Parathyroid adenoma (tissue), 2 donors: ENCODE measurements around the gene TRIM72.
"Not testable (repeated sequence)": the region's sequence is repeated elsewhere in the genome, so short reads cannot be mapped to it uniquely, and the experiment has no call there.

Experiments
- H2AFZ ChIP-seq: fragments of 300-600 bp; sonication (generic); one replicate; pipeline ENCODE4 v1.7.0; 2017; ENCODE audit warnings: antibody characterized with exemption, mild to moderate bottlenecking
- H3K27ac ChIP-seq: fragments of 300-600 bp; sonication (generic); one replicate; pipeline ENCODE4 v1.7.0; 2017
- H3K27me3 ChIP-seq: fragments of 300-600 bp; sonication (generic); one replicate; pipeline ENCODE4 v1.7.0; 2017; ENCODE audit warnings: low read length; ENCODE audit not compliant: control insufficient read depth, insufficient read depth
- H3K36me3 ChIP-seq: fragments of 300-600 bp; sonication (generic); one replicate; pipeline ENCODE4 v1.7.0; 2017; ENCODE audit warnings: low read length; ENCODE audit not compliant: control insufficient read depth, insufficient read depth
- H3K4me1 ChIP-seq: fragments of 300-600 bp; sonication (generic); one replicate; pipeline ENCODE4 v1.7.0; 2017; ENCODE audit warnings: control low read depth
- H3K4me2 ChIP-seq: fragments of 300-600 bp; sonication (generic); one replicate; pipeline ENCODE4 v1.7.0; 2017; ENCODE audit warnings: low read length
- H3K4me3 ChIP-seq: fragments of 300-600 bp; sonication (generic); one replicate; pipeline ENCODE4 v1.7.0; 2017; ENCODE audit warnings: low read depth, low read length
- H3K79me2 ChIP-seq: fragments of 300-600 bp; sonication (generic); one replicate; pipeline ENCODE4 v1.7.0; 2017; ENCODE audit warnings: control low read depth
- H3K9ac ChIP-seq: fragments of 300-600 bp; sonication (generic); one replicate; pipeline ENCODE4 v1.7.0; 2017; ENCODE audit warnings: mild to moderate bottlenecking
- H3K9me3 ChIP-seq: fragments of 300-600 bp; sonication (generic); one replicate; pipeline ENCODE4 v1.7.0; 2017; ENCODE audit warnings: low read length; ENCODE audit not compliant: control insufficient read depth
- TF ChIP-seq, protein P1 (sequence below): fragments of 300-600 bp; sonication (generic); IDR thresholded peaks from one replicate; pipeline ENCODE4 v1.7.0; 2017; ENCODE audit warnings: antibody characterized with exemption, mild to moderate bottlenecking
- donor health status: primary hyperparathyroidism.

Gene TRIM72

DNA sequence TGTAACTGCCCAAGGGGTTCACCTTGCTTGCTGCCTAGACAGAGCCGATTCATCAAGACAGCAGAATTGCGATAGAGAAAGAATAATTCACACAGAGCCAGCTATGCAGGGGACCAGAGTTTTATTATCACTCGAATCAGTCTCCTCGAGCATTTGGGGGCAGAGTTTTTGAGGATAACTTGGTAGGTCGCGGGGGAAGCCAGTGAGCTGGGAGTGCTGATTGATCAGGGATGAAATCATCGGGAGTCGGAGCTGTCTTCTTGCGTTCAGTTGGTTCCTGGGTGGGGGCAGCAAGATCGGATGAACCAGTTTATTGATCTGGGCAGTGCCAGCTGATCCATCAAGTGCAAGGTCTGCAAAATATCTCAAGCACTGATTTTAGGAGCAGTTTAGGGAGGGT is 55.0 kb downstream of the TRIM72 start:
- no peaks in the 10 kb centered on the region for H3K9me3 ChIP-seq
- H3K27me3 ChIP-seq, result no peaks in the 10 kb centered on the region
- H3K4me1 ChIP-seq, result no peaks in the 10 kb centered on the region
- TF ChIP-seq, protein P1, sequence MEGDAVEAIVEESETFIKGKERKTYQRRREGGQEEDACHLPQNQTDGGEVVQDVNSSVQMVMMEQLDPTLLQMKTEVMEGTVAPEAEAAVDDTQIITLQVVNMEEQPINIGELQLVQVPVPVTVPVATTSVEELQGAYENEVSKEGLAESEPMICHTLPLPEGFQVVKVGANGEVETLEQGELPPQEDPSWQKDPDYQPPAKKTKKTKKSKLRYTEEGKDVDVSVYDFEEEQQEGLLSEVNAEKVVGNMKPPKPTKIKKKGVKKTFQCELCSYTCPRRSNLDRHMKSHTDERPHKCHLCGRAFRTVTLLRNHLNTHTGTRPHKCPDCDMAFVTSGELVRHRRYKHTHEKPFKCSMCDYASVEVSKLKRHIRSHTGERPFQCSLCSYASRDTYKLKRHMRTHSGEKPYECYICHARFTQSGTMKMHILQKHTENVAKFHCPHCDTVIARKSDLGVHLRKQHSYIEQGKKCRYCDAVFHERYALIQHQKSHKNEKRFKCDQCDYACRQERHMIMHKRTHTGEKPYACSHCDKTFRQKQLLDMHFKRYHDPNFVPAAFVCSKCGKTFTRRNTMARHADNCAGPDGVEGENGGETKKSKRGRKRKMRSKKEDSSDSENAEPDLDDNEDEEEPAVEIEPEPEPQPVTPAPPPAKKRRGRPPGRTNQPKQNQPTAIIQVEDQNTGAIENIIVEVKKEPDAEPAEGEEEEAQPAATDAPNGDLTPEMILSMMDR, result no peak
- H3K4me2 ChIP-seq, result no peak overlapping the region
- no peaks in the 10 kb centered on the region for H3K79me2 ChIP-seq
- no peak overlapping the region for H3K4me3 ChIP-seq
- H3K27ac ChIP-seq, result no peak overlapping the region
- no peak overlapping the region for H2AFZ ChIP-seq
- no peak overlapping the region for H3K9ac ChIP-seq
- no peaks in the 10 kb centered on the region for H3K36me3 ChIP-seq

DNA sequence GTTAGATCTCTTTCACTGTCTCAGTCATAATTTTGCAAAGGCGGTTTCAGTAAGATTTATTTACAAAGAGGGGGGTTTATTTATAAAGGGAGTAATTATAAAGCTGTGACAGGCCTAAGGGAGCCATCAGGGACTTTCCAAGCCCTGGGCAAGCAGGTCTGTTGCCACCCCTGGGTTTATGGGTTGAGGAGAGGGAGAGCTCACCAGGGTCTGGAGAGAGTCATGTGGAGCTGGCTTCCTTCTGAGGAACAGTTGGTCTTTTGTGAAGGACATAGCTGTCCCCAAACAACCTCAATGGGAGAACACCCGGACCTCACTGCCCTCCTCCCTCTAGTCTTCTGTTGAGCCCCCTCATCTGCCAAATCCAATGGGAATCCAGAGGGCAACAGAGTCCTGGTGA is 55.6 kb downstream of the TRIM72 start:
- Histone ChIP-seq H3K4me3 (no peak overlapping the region), H3K27me3 (no peaks in the 10 kb centered on the region), H3K79me2 (no peaks in the 10 kb centered on the region), H3K36me3 (no peaks in the 10 kb centered on the region), H3K4me2 (no peak overlapping the region), H3K9me3 (no peaks in the 10 kb centered on the region), H3K4me1 (no peaks in the 10 kb centered on the region), H3K9ac (no peak overlapping the region), H2AFZ (no peak overlapping the region), H3K27ac (no peak overlapping the region)
- TF ChIP-seq, protein P1, result no peak

DNA sequence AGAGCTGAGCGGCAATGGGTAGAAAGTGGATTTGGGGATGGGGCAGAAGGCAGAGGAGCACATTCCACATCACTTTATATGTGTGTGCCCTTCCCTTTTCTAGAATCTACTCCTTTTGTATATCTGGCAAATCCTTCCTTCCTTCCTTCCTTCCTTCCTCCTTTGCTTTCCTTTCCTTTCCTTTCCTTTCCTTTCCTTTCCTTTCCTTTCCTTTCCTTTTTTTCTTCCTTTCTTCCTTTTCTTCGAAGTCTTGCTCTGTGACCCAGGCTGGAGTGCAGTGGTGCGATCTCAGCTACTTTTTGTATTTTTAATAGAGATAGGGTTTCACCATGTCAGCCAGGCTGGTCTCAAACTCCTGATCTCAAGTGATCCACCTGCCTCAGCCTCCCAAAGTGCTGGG is 56.1 kb downstream of the TRIM72 start:
- not testable (repeated sequence) for H3K27me3 ChIP-seq, H3K4me2 ChIP-seq, H3K4me1 ChIP-seq, H3K27ac ChIP-seq, H3K4me3 ChIP-seq, H3K9ac ChIP-seq, H3K79me2 ChIP-seq, H3K36me3 ChIP-seq, H2AFZ ChIP-seq, H3K9me3 ChIP-seq

DNA sequence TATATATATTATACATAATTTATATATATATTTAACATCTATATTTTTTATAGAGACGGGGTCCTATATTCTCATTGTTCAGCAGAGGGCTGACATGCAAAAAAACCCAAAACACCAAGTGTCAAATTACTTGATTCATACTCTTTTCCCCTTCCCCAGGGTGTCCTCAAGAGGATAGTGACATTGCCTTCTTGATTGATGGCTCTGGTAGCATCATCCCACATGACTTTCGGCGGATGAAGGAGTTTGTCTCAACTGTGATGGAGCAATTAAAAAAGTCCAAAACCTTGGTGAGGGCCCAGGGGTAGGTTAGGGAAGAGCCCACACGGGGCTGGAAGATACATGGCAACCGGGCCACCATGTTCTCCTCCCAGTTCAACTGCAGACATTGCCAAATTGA is 56.9 kb downstream of the TRIM72 start:
- no peaks in the 10 kb centered on the region for H3K4me1 ChIP-seq
- no peaks in the 10 kb centered on the region for H3K79me2 ChIP-seq
- TF ChIP-seq, protein P1, result no peak
- H2AFZ ChIP-seq, result no peak overlapping the region
- no peaks in the 10 kb centered on the region for H3K9me3 ChIP-seq
- no peaks in the 10 kb centered on the region for H3K27me3 ChIP-seq
- no peak overlapping the region for H3K4me2 ChIP-seq
- H3K36me3 ChIP-seq, result no peaks in the 10 kb centered on the region
- no peak overlapping the region for H3K9ac ChIP-seq
- no peak overlapping the region for H3K4me3 ChIP-seq
- no peak overlapping the region for H3K27ac ChIP-seq

DNA sequence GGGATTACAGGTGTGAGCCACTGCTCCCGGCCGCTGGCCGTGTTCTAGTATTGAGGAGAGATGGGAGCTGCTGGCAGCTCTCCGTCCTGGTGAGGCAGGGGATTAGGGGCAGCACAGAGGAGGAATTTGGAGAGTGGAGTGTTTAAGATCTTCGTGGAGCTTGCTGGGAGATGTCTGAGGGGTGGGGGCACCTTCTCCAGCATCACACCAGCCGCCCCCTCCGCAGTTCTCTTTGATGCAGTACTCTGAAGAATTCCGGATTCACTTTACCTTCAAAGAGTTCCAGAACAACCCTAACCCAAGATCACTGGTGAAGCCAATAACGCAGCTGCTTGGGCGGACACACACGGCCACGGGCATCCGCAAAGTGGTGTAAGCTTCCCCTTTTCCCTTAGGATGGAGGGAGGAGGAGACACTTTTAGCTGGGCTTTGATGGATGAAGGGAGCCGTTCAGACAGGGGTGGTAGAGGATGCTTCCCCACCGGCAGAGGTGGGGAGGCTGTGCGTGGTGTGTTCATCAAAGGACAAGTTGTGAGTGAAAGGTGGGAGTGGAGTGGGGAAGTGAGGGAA is 57.8 kb downstream of the TRIM72 start:
- no peaks in the 10 kb centered on the region for H3K4me1 ChIP-seq
- H3K27me3 ChIP-seq, result no peaks in the 10 kb centered on the region
- no peak overlapping the region for H3K4me2 ChIP-seq
- H2AFZ ChIP-seq, result no peak overlapping the region
- TF ChIP-seq, protein P1, result no peak
- H3K27ac ChIP-seq, result no peak overlapping the region
- no peaks in the 10 kb centered on the region for H3K9me3 ChIP-seq
- no peak overlapping the region for H3K4me3 ChIP-seq
- no peak overlapping the region for H3K9ac ChIP-seq
- H3K36me3 ChIP-seq, result no peaks in the 10 kb centered on the region
- no peaks in the 10 kb centered on the region for H3K79me2 ChIP-seq
